Activated CD8-positive, alpha-beta memory T cell treated with anti-CD3 and anti-CD28 coated beads, Interleukin-2, amount 50 U/mL, for 48 hours (primary cell): Measurements from ENCODE around the gene VMO1.

Source experiments
- DNase-seq: peaks from one replicate; pipeline ENCODE4 v3.0.0-alpha.2; 2020

VMO1 gene

DNA sequence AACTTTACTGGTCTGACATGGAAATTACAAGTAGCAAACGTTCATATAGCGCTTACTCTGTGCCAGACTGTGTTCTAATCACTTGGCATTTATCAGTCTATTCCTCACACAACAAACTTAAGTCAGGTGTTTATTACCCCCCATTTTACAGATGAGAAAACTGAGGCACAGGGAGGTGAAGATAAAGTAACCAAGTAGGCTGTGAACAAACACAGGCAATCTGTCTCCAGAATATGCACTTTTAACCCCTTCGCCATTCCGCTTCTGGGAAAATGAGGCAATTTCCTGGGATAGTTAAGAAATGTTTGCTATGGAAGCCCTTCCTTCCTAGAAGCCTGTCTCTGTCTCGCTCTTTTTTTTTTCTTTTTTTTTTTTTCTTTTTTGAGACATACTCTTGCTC, 34.2 kb downstream of the VMO1 start:
- DNase-seq, result no peak

DNA sequence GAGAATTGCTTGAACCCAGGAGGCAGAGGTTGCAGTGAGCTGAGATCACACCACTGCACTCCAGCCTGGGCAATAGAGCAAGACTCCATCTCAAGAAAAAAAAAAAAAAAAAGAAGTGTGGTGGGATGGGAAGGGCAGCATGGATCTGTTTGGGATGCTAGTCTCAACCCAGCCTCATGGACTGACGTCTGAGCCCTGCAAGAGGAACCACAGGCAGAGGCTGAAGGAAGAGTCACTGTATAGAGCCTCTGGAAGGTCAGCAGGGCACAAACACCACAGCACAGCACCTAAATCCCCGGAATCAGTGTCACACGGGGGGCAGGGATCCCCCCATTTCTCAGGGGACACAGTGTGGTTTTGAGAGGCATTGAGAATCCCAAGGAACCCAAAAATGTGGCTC, 35.6 kb downstream of the VMO1 start:
- no peak for DNase-seq

DNA sequence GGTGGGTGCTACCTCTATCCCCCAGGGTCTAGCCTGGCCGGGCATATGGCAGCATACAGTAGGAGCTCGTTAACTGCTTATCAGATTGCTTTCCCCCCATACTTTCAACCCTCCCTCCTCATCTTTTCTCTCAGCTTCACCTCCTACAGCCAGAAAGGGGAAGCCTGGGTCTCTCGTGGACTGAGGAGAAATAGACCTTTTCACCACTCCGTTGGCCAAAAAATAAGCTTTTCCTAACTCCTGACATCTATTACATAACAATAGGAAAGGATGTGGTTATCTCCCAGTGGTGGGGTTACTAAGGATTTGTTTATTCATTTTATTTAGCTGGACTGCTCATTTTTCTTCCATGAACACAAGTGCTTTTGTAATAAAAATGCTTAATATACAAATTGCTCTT, 37.5 kb downstream of the VMO1 start:
- no peak for DNase-seq

DNA sequence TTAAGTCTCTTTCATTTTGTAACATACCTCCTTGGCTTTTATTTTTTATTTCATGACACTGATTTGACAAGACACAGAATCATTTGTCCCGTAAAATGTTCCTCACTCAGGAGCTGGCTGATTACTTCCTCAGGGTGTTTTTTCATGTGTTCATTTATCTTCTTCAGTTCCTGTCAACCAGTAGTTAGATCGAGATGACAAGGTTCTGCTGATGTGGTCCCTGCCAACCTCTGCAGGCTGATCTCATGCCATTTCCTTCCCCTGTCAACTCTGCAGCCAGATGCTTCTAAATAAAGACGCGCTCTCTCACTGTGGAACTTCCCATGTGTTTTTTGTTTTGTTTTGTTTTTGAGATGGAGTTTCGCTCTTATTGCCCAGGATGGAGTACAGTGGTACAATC, 38.3 kb downstream of the VMO1 start:
- no peak for DNase-seq

DNA sequence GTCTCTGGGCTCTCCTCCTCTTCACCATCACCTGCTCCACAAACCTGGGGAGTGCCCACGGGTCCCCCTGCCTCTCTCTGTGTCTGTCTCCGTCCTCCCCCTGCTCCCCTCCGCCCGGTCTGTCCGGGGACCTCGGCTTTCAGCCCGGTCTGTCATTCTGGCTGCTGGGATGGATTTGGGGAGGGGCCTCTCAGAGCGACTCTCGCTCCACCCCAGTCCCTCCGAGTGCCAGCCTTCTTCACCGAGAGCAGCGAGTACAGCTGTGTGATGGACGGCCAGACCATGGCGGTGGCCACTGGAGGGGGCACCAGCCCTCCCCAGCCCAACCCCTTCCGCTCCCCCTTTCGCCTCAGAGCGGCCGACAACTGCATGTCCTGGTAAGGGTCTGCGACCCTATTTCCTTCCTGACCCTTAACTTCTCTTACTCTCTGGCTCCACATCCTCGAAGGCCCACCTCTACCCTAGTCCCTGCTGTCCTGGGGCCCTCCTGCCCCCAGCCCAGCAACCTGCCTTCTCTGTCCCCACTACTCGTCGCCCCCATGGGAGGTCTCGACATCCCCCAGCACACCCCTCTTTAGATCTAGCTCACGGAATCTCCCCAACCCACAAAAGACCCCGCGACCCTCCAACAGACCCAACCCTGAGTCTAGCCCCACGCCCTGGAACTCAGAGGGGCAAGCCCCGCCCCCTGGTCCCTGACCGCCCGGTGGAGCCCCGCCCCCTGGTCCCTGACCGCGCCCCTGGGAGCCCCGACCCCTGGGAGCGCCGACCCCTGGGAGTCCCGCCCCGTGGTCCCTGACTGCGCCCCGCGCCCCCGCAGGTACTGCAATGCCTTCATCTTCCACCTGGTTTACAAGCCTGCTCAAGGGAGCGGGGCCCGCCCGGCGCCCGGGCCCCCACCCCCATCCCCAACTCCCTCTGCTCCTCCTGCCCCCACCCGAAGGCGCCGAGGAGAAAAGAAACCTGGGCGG, 40.9 kb downstream of the VMO1 start:
- DNase-seq, result no peak

DNA sequence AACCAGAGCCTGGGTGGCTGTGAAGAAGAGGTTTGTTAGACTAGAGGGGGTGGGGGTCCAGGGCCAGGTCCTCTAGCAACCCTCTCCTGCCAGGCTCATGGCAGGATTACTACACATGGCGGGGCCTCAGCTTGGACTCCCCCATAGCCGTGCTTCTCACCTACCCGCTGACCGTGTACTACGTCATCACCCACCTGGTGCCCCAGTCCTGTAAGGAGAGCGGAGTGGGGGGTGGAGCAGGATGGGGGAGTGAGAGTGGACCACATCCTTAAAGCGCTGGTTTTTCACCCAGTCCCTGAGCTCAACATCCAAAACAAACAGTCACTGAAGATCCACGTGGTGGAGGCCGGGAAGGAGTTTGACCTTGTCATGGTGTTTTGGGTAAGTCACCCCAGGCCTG, 42.3 kb downstream of the VMO1 start:
- no peak for DNase-seq

DNA sequence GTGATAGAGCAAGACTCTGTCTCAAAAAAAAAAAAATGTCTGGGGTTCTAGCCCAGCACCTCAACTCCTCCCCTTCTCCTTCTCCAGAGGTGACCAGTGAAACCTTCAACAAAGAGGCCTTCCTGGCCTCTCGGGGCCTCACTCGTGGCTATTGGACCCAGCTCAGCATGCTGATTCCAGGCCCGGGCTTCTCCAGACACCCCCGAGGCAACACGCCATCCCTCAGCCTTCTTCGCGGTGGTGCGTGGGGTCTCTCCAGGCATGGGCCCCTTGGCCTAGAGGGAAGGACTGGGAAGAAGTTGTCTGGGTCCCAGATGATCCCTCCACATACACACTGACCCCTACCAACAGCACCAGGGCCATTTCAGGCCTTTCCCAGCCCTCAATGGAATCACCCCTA, 42.9 kb downstream of the VMO1 start:
- DNase-seq, result no peak

DNA sequence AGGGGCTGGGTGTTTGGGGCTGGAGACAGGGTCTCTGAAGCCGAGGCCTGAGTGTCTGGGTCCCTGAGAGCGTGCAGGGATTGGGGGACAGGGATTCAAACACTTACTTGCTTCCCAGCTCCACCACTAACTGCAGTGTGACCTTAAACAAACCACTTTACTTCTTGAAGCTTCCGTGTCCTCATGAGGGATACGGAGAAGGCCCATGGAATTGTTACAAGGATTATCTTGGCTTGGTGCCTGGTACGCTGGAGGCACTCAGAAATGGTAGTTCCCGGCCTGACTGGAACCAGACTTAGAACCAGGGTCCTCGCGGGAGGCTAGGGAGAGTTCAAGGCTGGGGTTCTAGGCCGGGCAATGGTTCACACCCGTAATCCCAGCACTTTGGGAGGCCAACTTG, 43.5 kb downstream of the VMO1 start:
- no peak for DNase-seq

DNA sequence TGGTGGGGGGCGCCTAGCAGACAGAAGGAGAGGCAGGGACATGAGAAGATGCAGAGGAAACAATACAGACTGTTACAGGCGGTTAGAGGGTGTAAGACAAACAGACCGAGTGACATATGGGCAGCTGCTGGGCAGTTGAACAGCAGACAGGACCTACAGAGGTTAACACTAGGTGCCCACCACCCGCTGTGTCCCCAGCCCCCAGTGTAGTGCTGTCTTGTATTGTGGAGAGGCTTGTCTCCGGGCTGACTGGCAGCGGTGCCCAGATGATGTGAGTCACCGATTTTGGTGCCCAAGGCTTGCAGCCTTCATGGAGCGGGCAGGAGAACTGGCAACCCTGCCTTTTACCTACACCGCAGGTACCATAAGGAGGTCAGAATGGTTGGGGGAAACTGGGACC, 44.0 kb downstream of the VMO1 start:
- DNase-seq, result no peak

DNA sequence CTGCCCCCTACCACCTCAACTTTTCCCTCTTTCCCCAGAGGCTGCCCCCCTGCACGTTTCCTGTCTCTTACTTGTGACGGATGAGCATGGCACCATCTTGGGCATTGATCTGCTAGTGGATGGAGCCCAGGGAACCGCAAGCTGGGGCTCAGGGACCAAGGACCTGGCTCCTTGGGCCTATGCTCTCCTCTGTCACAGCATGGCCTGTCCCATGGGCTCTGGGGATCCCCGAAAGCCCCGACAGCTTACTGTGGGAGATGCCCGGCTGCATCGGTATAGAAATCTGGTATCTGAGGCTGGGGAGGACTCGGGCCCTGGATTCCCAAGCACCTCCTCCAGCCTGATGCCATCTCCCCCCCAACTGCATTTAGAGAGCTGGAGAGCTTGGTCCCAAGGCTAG, 44.6 kb downstream of the VMO1 start:
- no peak for DNase-seq

DNA sequence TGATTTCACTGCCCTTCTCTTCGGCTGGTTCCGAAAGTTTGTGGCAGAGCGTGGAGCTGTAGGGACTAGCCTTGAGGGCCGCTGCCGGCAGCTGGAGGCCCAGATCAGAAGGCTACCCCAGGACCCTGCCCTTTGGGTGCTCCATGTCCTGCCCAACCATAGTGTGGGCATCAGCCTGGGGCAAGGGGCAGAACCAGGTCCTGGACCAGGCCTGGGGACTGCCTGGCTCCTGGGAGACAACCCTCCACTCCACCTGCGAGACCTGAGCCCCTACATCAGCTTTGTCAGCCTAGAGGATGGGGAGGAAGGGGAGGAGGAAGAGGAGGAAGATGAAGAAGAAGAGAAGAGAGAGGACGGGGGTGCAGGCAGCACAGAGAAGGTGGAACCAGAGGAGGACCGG, 45.6 kb downstream of the VMO1 start:
- no peak for DNase-seq

DNA sequence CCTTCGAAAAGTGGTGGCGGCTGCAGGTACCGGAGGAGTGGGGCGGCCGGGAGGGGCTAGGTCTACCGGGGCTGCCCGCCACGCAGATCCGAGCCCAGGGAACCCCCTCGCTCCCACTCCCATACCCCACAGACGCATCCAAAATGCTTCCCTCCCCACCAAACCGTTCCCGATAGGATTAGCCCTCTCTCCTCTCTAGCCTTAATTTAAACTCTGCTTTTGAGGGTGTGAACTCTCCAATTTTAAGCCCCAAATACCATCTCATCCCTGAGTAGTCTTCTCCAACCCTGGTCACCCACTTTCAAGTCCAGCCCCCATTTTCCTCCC, 46.2 kb downstream of the VMO1 start:
- no peak for DNase-seq

DNA sequence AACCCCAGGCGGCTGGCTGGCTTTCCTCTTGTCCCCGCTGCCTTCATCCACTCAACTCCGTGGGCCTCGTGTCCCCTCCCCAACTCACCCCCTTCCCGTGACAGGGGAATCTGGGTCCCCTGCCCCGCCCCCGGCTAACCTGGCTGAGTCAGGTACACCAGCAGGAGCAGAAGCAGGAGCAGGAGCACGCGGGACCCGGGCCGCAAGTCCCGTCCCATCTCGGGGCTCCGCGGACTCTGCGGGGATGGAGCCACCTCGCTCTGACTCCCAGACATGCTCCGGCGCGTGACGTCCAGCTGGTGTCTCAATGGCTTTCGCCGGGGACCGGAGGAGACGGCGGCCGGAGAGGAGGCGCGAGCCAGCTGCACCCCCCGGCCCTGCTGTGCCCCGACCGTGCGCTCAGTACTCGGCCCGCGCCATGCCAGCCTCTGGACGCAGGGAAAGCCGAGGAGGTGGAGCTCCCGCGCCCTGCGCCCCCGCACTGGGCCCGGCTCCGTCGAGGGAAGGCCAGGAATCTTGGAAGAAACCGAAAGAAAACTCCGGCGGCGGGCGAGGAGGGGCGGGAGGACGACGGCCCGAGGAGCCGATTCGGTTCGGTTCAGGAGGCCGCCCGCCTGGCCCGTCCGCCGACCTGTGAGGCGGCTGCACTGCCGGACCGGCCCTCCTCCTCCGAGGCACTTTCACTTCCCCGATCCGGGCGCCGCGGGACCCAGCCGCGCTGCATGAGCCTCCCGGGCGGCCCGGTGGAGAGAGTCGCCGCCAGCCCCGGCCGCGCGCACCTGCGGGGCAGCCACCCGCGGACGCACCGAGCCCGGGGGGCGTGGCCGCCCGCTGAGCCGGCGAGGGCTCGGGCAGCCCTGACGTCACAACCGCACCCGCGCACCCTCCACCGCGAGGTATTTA, 46.8 kb downstream of the VMO1 start, which contains the start of the genes CXCL16 and ZMYND15:
Gene CXCL16, minus strand, starts transcription at position 807 of the 903 bp plus-strand sequence. Its CDS starts 589 bp downstream, at position 218.
Gene ZMYND15, plus strand, starts transcription at position 712 of the 903 bp plus-strand sequence. CDS start 716 bp downstream, outside the sequence.
- peak; percentile 78 for DNase-seq

DNA sequence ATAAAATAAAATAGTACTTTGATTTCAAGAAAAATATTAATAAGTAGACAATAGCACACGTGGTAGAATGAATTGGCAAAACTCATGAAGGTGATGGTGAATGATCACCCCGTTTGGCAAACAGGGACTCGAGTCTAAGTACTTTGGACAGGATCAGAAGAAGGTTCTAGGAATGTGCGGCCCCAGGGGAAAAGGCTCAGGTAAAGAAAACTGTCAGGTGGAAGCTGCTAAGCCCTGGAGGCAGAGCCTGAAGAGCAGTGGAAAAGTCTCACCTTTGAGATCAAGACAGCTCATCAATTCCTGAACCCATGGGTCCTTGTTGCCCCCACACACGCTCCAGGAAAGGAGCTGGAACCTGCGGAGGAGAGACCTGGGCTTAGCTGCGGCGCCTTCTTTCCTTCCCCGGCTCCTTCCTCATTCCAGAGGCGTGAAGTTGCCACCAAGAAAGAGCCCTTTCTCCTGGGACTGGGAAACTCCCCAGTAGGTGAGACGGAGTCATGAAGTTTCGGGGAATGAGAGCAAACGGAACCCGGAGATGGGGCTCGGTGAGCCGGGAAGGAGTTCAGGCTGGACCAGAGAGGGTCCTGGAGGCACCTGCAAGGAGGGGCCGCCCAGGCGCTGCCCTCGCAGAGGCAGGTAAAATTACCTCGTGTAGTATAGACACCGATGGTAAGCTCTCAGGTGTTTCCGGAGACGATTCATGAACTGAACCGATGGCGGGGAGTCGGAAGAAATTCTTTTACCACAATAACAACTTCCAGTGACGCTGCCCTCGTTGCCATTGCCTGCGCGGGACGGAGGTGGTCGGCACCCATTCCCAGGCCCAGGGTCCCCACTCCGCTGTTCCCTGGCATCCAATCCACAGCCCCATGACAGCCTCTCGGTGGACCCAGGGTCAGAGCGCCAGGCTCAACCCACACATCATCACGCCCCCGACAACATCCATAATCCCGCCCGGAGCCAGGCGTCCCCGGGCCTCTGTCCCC, 47.7 kb downstream of the VMO1 start:
- no peak for DNase-seq

DNA sequence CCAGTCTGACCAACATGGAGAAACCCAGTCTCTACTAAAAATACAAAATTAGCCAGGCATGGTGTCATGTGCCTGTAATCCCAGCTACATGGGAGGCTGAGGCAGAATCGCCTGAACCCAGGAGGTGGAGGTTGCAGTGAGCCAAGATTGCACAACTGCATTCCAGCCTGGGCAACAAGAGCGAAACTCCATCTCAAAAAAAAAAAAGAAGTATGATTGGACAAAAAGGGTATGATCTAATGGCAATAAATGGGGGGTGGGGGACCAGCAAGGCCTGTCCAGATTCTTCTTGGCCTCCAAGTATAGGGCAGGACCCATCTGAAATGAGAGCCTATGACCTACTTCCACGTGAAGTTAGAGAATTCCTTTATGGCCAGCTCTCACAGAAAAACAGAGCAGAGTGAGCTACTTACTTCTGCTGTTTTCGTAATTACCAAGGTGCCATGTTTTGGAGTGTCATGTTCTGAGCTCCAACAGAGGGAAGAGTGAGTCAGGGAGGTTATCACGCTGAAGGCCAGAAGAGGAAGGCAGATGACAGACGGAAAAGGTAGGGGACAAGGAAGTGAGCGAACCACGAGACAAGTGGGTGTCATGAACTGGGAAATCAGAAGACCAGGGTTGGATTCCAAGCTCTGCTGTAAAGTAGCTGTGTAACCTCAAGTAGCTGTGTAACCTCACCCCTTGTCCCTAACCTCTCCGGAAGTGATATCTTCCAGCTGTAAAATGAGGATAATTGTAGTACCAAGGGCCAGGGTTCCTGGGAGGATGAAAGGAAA, 50.1 kb downstream of the VMO1 start:
- no peak for DNase-seq
